ENCODE data around the gene ERAP2.

Gene ERAP2

GRCh38 chr5:96931605-96932004 is 55.3 kb downstream of the ERAP2 start:
- DNase-seq (ENCODE audit: low read depth in 4 of 4, low spot score in 1 of 4), result no peak

- DNase-seq (ENCODE audit: low read depth in 4 of 4, low spot score in 1 of 4), result no peak
These were observed 55.7 kb downstream of the ERAP2 start for GRCh38 chr5:96932026-96932425.

GRCh38 chr5:96933764-96934707 is 57.7 kb downstream of the ERAP2 start:
- DNase-seq (ENCODE audit: low read depth in 4 of 4, low spot score in 1 of 4), result no peak

- DNase-seq (ENCODE audit: low read depth in 4 of 4, low spot score in 1 of 4), result peak; percentile 56 to 89 (median 78)
These were observed 58.6 kb downstream of the ERAP2 start for GRCh38 chr5:96934708-96935558.

GRCh38 chr5:96935559-96936430 is 59.5 kb downstream of the ERAP2 start, which contains the start of gene LNPEP:
LNPEP (plus strand) TSS chr5:96936080; CDS start chr5:96936156, 76 bp downstream.
- peak; percentile 71 to 92 (median 86) for DNase-seq (ENCODE audit: low read depth in 4 of 4, low spot score in 1 of 4)

- DNase-seq (ENCODE audit: low read depth in 4 of 4, low spot score in 1 of 4), result peak in 3 of 4 experiments; percentile 23 to 33 (median 27)
These were observed 60.4 kb downstream of the ERAP2 start for GRCh38 chr5:96936431-96937320.

GRCh38 chr5:96940586-96940985 is 64.3 kb downstream of the ERAP2 start:
- DNase-seq (ENCODE audit: low read depth in 4 of 4, low spot score in 1 of 4), result no peak

GRCh38 chr5:96941140-96941539 is 64.8 kb downstream of the ERAP2 start:
- DNase-seq (ENCODE audit: low read depth in 4 of 4, low spot score in 1 of 4), result no peak

- DNase-seq (ENCODE audit: low read depth in 4 of 4, low spot score in 1 of 4), result no peak
These were observed 65.8 kb downstream of the ERAP2 start for GRCh38 chr5:96942078-96942477.

GRCh38 chr5:96942911-96943310 is 66.6 kb downstream of the ERAP2 start:
- no peak for DNase-seq (ENCODE audit: low read depth in 4 of 4, low spot score in 1 of 4)

- DNase-seq (ENCODE audit: low read depth in 4 of 4, low spot score in 1 of 4), result no peak
These were observed 67.5 kb downstream of the ERAP2 start for GRCh38 chr5:96943799-96944198.

- DNase-seq (ENCODE audit: low read depth in 4 of 4, low spot score in 1 of 4), result no peak
These were observed 69.0 kb downstream of the ERAP2 start for GRCh38 chr5:96945144-96945897.

- DNase-seq (ENCODE audit: low read depth in 4 of 4, low spot score in 1 of 4), result no peak
These were observed 70.1 kb downstream of the ERAP2 start for GRCh38 chr5:96946381-96946780.

- DNase-seq (ENCODE audit: low read depth in 4 of 4, low spot score in 1 of 4), result no peak
These were observed 75.9 kb downstream of the ERAP2 start for GRCh38 chr5:96952118-96952750.

- DNase-seq (ENCODE audit: low read depth in 4 of 4, low spot score in 1 of 4), result no peak
These were observed 76.9 kb downstream of the ERAP2 start for GRCh38 chr5:96952974-96953730.

GRCh38 chr5:96957254-96958049 is 81.2 kb downstream of the ERAP2 start:
- DNase-seq (ENCODE audit: low read depth in 4 of 4, low spot score in 1 of 4), result peak in 1 of 4 experiments; percentile 22

- no peak for DNase-seq (ENCODE audit: low read depth in 4 of 4, low spot score in 1 of 4)
These were observed 82.7 kb downstream of the ERAP2 start for GRCh38 chr5:96958977-96959376.

Measured in stimulated activated CD4-positive, alpha-beta T cell treated with anti-CD3 and anti-CD28 coated beads, Interleukin-1b, Interleukin-23, amount 100 ng/mL, for 24 hours (primary cell).